HG03469 (cell line): ENCODE measurements around the gene ULK4.

Experiments
- ATAC-seq: cut with Tn5 transposase; IDR thresholded peaks from one replicate; pipeline ENCODE4 v1.9.1; 2021; ENCODE audit warnings: mild to moderate bottlenecking, moderate library complexity, moderate number of reproducible peaks; ENCODE audit not compliant: unreplicated experiment

The ULK4 gene

DNA sequence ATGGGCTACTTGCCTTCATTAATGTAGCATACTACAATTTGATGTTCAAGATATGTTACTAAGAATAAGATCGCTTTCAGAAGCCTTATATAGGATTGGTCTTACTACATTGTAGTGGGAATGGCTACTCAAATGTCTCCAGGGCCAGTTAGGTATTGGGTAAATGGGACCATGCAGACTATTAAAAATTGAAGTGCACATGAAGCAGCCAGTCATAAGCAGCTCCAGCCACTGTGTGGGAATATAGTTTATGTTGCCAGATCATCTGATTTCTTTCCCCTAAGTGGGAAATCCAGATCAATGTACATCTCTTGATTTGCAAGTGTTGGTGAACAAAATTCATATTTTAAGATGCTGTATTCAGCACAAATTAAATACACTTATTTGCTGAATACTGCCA lies 757.5 kb downstream of the ULK4 start:
- ATAC-seq: no peak

GRCh38 chr3:41202834-41203345 lies 759.0 kb downstream of the ULK4 start:
- ATAC-seq: no peak

DNA sequence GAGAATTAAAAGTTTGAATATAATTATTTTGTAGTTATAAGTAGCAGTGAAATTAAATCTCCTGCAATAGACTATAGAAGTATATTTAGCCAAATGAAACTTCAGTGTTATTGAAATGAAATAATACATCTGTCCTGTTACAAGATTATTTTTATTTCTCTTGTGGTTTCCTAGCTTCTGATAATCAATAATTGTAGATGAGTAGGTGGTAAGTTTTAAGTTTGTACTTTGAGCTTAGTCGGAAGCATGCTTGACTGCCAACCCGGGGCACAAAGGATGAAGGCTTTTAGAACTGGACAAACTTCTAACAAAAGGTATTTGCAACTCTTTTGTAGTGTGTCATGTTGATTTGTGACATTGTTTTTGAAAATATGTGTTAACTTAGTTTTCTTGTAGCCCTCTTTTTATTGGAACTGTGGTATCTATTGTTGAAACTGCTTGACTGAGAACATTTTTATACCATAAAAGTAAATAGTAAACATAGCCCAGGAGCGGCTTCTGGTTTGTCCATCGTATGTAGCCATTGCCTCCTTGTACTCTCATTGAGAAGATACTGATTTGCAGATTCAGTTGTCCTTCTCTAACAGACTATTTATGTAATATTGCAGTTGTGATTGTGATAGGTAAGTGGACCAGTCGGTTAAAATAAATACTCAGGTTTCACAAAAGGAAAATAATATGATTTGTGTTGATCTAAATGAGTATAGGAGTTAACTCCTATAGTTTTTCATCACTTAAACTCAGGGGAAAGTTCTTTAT lies 759.6 kb downstream of the ULK4 start:
- ATAC-seq: no peak

GRCh38 chr3:41200669-41201021 lies 761.3 kb downstream of the ULK4 start:
- no peak for ATAC-seq

DNA sequence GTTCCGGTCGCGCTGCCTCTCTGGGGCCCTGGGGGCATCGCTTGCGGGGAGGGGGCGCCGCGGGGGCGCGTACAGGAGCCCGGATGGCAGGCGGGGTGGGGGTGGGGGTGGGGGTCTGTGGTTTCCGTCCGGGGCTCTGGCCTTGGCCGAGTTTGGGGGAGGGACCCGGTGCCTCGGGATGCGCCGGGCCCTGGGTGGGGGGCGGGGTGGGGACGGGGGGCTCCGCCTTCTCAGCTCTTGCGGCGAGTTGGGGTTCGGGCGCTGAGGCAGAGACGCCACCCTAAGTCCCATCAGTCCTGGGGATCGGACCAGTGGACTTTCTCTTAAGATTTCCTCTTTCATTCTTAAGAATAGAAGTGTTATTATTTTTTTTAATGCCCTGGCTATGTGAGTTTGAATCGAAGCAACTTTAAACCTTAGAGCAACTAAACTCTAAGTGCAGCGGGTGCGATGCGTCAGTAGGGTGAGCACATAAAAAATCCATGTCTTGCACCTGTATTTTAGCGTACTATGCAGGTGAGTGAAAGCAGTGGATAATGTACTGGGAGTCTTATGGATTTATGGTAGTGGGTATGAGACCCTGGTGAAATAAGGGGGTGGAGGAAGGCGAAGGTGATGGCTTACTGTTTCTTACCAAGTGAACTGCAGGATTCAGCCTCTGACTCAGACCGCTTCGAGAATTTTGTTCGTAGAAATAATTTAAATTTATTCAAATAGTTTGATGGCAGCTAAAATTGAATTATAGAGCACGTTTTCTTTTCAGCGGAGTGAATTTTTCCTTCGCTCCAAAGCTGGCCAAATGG lies 761.8 kb downstream of the ULK4 start:
- no peak for ATAC-seq

GRCh38 chr3:41198950-41199865 lies 762.7 kb downstream of the ULK4 start, which contains the start of gene CTNNB1:
CTNNB1 (plus strand) TSS chr3:41199505; CDS start chr3:41224069, 24,564 bp downstream.
- ATAC-seq: peak; percentile 61

DNA sequence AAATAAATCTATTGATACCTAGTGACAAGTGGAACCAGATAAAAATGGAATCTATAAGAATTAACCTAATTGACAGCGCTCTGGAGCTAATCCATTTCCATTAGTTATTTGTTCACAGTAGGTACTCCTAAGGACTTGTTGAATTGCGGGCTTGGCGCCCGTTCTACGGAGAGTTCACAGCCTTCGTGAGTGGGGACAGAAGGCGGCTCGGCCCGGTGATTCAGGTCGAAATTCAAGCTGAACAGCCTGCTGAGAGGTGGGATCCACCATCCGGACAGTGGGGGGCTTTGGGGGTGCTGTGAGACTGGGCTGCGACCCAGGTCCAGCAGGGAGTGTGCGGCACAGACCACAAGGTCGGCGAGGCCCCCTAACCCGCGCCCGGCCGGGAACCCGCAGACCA lies 763.4 kb downstream of the ULK4 start:
- no peak for ATAC-seq

- no peak for ATAC-seq
Measured at GRCh38 chr3:41198046-41198445, 763.9 kb downstream of the ULK4 start.
